Fibroblast of the conjunctiva (primary cell): ENCODE data around the gene MEIS3.
A peak's percentile ranks its signal among the peaks of the same experiment; 100 is the strongest.

Experiments
- DNase-seq: peaks from one replicate; pipeline ENCODE4 v3.0.0-alpha.2; 2010; ENCODE audit warnings: low read depth

The MEIS3 gene

DNA sequence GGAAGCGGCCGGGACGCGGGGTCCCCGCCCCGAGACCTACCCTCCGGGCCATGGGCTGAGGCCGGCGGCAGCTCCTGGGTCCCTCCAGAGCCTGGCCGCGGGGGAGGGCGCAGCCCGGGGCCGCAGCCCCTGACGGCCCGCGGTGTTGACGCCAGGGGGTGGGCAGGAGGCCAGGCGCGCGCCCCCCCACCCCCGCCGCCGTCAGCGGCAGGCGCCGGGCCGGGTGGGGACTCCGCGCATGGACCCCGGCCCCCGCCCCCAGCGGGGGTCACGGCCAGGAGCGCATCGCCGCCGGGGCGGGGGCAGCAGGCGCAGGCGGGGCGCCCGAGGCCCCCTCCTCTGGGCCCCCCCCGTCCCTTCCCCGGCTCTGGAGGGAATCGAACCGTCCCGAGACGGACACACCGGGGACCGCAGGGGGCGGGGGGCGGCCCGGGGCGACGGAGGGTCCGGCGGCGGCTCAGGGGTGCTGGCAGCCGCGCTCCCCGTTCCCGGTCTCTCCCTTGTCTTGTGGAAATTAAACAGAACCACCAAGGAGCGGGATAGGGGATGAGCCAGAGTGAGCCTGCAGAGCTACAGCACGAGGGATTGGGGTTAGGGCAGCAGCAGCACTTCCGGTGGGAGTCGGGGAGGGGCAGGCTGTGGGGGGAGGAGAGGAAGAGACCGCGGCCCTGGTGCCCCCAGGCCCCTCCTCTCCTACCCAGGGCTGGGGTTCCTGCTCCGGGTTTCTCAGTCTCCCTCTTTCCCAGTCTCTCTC lies at the start of gene MEIS3:
Gene MEIS3 (minus strand): TSS at position 498 of the 754 bp plus-strand sequence. CDS start 446 bp downstream, at position 52.
- DNase-seq, result no peak

DNA sequence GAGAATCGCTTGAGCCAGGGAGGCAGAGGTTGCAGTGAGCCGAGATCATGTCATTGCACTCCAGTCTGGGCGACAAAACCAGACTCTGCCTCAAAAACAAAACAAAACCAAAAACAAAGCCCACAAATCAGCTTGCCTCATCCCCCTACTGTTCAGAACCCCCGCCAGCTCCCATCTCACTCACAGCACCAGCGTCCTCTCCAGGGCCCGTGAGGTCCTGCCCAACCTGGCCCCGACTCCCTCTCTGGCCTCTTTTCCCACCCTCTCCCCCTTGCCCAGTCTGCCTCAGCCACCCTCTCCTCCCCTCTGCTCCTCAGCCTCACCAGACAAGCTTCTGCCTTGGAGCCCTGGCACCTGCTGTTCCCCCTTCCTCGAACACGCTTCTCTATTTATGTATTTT lies 48.6 kb upstream of the MEIS3 start:
- no peak for DNase-seq

DNA sequence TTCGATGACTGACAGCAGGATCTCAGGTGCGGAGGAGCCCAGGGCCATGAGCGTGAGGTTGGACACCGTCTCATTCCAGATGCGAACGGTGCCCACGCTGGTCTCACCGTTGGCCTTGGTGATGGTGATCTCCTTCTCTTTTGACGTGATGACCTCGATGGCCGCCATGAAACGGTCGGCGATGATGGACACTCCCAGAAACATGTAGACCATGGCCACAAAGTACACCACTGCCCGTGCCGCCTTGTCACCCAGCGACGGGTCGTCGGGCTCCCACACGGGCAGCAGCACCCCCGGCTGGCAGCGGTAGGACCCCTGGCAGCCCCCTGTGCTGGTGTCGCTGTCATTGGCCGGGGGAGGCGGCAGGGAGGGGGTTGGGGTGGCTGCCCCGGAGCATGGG lies 46.6 kb upstream of the MEIS3 start:
- no peak for DNase-seq

DNA sequence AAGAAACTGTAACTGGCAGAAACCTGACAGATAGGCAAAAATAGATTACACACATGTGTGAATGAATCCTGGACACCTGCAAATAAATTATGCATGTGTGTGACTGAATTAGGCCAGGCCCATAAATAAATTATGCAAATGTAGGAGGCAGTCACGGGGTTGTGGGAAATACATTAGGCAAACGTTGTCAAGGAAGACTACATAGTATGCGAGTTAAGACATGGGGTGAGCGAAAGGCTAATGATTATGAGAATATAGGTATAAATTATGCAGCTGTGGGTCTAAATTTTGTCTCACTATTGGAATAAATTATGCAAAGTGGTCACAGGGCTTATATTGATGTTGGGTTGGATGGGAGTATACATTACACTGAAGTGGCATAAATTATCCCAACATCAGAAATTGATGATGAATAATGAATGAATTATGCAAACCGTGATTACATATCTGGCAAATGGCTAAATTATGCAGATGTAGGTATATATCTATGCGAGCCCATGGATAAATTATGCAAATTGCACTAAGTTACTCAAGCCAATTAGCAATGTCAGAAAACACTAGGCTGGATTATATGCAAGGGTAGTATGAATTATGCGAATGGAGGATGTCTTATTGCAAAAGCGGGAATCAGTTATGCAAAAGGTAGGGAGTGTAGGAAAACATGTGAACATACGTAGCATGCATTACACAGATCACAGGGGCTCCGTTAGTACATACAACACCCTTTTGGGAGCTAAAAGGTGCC lies 45.5 kb upstream of the MEIS3 start:
- no peak for DNase-seq

DNA sequence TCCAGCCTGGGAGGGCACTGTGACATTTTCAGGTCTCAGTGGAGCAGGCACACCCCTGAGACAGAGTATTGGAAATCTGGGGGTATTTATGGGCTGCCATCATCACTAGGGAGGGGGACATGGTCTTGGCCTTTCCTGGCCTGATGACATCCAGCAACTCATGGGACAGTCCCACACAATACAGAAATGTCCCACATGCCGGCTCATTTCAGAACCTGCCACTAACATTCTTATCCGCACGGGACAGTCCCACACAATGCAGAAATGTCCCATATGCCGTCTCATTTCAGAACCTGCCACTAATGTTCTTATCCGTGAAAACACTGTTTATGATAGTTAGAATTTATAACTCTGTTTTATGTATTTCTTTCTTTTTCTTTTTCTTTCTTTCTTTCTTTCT lies 42.5 kb upstream of the MEIS3 start:
- DNase-seq, result no peak

DNA sequence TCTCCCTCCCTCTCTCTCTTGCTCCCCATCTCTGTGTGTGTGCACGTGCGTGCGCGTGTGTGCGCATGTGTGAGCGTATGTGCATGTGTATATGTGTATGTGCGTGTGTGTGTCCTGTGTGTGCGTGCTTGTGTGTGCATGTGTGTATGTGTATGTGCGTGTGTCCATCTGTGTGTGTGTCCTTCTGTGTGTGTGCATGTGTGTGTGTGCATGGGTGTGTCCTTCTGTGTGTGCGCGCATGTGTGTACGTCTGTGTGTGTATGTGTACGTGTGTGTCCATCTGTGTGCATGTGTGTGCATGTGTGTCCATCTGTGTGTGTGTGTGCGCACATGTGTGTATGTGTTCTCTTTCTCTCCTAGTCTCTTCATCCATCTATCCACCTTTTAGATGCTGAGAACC lies 40.1 kb upstream of the MEIS3 start:
- no peak for DNase-seq

DNA sequence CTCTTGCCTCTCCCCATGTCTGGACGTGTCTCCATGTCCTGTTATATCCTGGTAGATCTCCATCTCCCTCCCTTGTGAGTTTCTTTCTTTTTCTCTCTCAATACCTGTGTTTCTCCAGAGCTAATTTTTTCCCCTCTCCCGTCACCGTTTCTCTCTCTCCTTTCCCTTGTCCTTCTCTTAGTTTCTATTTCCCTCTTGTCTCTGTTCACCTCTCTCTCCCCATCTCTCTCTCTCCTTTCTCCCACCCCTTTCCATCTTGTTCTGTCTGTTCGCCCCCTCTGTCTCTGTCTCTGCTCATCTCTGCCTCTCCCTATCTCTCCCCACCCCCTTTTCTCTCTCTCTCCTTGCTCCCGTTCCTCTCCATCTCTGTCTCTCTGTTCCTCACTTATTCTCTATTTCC lies 39.3 kb upstream of the MEIS3 start:
- no peak for DNase-seq

DNA sequence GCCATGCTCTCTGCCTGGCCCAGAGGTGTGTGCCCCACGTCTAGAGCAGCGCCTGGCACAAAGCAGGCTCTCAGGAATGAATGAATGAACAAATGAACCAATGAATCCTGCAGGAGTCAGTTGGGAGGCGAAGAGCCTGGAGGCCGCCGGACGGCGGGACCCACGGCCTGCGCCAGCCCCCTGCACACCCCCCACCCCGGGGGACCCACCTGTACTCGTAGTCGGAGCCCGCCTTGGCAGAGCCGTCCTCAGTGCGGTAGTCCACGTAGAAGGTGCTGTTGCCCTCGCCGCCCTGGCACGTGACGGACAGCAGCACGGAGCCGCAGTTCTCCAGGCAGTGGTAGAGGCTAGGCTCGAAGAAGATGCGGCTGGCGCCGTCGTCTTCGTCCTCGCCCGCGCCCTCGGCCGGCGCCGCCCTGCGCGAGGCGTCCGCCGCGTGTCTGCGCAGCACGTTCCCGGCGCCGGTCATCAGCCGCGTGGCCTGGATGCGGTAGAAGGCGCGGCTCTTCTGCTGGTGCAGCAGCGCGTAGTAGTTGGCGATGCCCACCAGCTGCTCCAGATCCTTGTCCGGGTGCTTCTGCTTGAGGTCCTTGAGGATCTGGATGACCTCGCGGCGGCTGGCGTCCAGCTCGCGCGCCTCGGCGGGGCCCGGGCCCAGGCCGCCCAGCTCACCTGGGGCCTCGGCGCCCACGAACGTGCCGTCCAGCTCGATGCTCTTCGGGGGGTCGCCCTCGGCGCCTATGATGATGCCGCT lies 37.6 kb upstream of the MEIS3 start:
- DNase-seq, result no peak

DNA sequence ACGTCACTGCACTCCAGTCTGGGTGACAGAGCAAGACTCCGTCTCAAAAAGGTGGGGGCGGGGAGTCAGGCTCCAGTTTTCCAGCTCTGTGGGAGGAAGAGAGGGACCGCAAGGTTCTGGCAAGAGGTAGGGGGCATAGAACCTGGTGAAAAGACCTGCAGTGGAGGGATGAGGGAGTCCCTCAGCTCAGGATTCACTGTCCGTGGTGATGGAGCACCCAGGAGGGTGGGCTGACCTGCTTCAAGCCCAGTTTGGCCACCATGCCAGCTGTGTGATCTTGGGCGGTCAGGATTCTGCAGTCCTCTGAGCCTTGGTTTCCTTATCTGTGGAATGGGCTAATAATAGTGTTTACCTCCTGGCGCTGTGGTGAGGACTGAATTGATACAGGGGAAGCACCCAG lies 31.2 kb upstream of the MEIS3 start:
- DNase-seq, result no peak

DNA sequence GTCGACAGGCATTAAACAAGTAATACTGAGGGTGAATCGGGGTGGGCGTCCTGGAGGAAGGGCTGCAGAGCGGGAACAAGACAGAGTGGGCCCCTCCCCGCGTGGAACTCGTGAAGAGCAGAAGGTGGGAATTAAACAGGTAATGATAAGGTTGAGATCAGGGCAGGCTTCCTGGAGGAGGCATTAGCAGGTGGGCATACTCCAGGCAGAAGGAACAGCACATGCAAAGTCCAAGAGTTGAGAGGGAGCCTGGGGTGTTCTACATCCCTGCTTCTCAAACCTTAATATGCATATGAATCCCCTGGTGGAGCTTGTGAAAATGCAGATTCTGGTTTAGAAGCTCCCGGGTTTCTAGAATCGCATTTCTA lies 29.0 kb upstream of the MEIS3 start:
- no peak for DNase-seq

DNA sequence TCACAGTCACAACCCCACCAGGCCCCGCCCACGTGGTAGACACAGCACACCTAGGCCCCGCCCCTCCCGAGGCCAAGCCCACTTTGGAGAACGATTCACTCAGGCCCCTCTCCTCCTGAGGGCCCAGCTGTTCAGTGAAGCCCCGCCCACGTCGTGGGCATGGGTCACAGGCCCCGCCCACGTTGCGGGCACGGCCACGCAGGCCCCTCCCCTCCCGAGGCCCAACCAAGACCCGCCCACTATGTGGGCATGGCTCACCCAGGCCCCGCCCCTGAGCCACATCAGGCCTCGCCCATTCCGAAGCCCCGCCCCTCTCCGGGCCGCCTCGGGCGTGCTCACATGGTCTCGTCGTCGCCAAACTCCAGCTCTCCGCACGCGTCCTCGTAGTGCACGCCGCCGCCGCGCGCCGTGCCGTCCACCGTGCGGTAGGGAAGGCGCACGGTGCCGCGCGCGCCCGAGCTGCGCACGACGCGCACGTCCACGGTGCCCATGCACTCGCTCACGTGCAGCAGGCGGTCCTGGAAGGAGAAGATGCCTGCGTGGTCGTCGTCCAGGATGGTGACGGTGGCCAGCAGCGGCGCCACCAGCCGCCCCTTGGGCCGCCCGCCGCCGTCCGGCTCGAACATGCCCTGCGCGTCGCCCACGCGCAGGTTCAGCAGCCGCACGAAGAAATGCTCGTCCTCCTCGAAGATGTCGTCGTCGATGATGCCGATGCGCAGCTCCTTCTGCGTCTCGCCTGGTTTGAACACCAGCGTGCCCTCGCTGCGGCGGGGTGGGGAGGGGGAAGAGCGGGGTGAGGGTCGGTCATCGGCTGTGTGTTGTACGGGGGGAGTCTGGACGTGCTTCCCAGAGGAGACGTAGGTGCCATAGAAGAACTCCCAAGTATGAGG lies 28.4 kb upstream of the MEIS3 start:
- DNase-seq, result no peak

DNA sequence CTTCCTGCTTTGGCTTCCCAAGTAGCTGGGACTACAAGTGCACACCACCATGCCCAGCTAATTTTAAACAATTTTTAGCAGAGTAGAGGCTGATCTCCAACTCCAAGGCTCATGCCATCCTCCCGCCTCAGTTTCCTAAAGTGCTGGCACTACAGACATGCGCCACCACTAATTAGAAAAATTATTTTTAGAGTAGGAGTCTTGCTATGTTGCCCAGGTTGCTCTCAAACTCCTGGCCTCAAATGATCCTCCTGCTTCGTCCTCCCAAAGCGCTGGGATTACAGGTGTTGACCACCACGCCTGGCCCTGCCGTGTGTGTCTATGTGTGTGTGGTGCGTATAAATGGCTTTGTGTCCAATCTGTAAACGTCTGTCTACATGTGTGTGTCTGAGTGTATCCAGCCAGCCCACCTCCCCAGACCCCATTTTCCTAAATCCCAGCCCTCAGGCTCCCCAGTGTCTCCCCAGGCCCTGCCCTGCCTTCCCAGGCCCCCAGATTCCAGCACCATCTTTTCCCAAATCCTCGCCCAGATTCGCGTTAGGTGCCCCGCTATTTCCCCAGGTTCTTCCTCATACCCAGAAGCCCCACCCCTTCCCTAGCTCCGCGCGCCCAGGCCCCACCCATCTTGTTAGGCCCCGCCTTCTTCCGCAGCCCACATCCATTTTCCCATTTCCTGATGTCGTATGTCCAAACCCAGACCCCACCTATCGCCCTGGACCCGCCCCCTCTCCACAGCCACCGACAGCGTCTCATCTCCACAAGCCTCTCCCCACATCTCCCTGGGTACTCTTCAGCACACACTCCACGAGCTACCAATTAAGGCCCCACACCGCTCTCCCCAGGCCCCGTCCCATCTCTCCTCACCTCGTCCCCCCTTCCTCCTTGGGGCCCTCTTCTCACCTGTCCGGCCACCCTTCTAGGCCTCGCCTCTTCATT lies 27.5 kb upstream of the MEIS3 start:
- DNase-seq, result no peak

DNA sequence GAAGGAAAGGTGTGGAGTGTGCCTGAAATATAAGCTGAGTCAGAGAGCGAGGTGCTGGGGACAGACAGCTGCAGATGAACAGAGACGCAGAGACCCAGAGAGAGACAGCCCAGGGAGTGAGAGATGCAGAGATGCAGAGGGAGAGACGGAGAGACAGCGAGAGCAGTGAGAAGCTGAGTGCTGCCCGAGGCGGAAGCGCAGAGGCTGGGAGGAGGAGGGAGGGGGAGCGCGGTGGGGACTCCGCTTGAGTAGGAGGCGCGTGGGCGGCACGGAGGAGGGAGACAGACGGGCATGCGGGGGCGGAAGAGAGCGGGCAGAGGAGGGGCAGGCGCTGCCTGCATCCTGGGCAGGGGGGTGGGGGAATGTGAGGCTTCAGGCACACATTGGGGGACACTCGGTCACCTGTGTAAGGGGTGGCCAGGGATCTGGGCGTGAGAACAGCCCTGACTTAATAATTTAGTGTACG lies 26.6 kb upstream of the MEIS3 start:
- DNase-seq, result no peak

DNA sequence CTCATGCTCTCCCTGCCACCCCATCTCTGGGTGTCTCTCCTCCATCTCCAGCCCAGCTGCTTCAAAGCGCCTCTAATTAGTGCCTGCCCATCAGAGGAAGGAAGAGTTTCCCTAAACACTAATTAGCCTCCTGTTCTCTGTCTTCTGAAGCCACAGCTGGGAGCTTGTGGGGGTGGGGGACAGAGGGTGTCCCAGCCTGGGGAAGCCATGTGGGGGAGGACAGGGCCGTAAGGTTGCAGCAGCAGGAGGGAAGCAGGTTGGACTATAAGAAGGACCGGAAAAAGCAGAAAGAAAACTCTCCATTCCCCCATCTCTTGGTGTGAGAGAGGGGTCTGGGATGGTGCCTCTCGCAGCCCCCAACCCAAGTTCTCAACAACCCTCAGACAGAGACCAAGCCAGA lies 26.2 kb upstream of the MEIS3 start:
- DNase-seq, result no peak

DNA sequence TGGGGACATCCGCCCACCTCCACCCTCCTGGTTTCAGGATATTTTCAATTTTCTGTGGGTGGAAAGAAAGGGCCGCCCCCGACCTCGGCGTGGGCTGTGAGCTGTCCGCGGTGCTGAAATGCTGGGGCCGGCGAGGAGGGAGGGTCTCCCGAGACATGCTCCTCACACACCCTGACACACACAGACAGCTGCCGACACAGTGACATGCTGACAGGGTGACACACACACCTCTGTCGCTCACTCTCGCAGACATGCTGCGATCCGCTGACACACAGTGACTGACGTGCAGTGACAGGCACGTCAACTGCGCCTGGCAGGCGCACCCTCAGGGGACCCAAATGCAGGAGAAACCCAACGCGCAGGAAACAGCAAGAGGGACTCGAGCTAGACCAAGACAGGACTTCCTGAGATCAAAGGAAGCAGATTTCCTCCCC lies 25.1 kb upstream of the MEIS3 start:
- no peak for DNase-seq

DNA sequence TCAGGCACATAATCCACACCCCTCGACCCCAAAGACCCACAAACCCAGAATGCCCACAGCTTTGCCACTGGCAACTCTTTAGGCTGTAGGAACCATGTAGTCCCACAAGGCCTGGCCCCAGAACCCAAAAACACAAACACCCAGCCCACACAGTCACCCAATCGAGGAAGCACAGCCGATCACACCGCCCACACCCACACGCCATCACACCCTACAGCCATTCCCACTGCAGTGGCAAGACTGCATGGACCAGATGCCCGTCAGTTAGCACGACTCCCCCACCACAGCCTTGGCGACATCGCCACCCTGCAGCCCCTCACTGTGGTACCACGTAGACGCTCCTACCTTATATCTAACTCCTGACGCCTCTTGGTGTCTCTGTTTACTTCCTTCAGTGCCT lies 24.0 kb upstream of the MEIS3 start:
- no peak for DNase-seq

DNA sequence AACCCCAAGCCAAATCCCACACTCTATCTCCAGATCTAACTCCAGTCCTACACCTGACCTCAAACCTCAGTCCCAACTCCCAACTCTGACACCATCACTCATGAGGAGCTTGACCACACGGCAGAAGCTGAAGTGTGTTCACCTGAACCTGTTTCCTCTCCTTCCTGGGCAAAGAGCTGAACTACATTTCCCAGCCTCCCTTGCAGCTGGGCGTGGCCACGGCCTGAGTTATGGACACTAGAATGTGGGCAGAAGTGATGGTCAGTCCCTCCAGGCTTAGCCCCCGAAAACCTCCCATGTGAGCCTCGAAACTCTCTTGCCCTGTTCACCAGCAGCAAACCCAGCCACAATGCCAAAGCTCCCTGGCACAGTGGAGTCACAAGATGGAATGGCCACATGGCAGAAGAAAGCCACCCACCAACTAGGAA lies 19.5 kb upstream of the MEIS3 start:
- DNase-seq, result no peak

DNA sequence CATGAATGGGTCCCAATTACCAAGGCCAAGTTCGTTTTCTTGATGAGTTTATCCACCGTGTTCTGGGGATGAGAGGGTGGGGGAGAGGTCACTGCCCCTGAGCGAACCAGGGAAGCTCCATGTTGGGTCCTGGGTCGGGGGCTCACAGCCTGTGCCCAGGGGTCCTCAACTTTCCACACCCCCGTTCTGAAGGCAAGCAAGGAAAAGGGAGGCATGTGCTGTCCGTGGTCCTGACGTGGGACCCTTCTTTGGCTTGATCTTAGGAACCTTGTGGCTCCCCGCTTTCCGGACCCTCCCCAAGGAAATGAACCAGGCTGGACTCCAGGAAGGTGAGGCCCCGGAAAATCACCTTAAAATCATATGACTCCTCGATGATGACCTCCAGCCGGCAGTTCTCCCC lies 18.2 kb upstream of the MEIS3 start:
- no peak for DNase-seq

DNA sequence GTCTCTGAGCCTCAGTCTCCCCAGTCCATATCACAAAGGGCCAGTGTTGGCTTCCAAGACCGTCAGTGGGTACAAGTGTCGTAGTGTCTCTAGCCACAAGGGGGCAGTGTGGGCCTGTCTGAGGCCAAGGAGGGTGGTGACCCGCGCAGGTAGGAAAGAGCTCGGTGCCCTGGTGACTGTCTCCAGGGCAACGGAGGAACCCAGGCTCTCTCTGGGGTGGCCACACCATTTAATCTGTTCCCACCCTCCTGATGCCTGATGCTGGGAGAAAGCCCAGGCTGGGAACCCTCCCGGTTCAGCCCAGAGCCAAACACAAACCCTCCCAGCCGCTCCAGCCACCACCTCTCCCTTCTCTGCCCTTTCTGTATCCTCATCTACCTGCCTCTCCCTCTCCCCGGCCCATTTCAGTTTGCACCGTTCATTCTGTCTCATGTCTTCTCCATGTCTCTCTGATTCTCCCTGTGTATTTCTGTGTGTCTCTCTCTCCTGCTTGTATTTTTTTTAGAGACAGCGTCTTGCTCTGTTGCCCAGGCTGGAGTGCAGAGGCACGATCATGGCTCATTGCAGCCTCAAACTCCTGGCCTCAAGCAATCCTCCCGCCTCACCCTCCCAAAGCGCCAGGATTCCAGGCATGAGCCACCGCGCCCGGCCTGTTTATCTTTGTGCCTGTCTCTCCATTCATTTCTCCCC lies 17.5 kb upstream of the MEIS3 start:
- DNase-seq, result peak; percentile 26

DNA sequence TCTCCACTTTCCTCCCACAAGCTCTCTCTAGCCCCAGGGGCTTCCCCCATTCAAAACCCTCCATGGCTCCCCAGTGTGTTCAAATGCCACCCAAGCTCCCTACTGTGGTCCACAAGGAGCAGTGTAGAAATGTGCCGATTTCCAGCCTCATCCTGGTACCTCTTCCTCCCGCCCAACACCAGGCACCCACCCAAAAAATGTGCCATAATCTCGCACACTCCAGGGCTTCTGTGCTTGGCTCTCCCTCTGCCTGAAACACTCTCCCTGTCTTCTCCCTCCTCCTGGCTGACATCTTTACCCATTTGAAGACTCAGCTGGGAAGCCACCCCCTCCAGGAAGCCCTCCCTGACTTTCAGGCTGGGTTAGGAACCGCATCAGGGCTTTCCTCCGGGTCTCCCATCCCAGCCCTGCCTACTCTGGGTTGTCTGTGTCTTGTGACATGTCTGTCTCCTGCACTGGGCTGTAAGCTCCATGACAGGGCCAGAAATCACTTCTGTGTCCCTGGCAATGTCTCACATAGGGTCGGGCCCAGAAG lies 16.6 kb upstream of the MEIS3 start:
- DNase-seq, result no peak
